ENCODE measurements around the gene CHMP4A. TPM values are rescaled to one million over a fixed set of nuclear protein-coding genes. Genes with fewer than 3 reads are reported as not detected.
"Not testable (repeated sequence)": the region's sequence is repeated elsewhere in the genome, so short reads cannot be mapped to it uniquely, and the experiment has no call there.

Gene CHMP4A
- total RNA-seq, 2 donors from 2014 or later = 41.8 to 42.7 TPM

DNA sequence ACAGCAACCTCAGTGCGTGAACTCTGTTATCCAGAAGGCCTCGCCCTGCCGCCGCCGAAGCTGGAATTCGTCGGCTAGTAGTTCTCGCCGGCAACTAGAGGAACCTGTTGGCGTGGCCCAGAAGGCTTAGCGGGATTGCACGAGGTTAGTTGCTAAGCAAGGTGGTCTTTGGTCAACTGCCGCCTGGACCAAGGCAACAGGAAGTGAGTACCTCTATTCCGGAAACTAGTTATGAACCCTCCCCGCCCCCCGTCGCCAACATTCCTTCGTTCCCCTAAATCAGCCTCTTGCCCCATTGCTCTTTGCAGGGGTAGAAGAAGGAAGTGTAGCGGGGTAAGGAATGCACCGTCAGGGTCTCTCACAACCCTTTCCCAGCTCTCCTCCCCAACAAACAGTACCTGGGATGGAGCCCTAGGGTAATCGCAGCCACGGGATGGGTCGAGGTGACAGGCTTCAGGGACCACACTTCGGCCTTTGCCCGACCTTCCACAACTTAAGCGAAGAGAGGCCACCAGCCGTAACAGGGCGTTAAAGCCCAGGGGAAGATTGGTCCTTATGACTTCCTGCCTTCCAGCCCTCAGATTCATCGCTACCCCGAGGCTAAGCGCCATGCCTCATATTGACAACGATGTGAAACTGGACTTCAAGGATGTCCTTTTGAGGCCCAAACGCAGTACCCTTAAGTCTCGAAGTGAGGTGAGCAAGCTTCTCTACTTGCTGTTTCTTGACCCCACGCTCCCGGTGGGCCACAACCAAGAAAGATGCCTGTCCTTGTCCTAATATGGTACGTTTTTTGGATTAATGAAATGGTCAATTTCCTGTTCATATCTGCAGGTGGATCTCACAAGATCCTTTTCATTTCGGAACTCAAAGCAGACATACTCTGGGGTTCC lies 19.6 kb upstream of the CHMP4A start, which contains the start of gene GMPR2:
Gene GMPR2 (plus strand): TSS at position 285 of the 893 bp plus-strand sequence. CDS start 325 bp downstream, at position 610.
- intact Hi-C loops (cut with DNase I) = no loop called here
- no peak for DNase-seq (ENCODE audit: low spot score)

DNA sequence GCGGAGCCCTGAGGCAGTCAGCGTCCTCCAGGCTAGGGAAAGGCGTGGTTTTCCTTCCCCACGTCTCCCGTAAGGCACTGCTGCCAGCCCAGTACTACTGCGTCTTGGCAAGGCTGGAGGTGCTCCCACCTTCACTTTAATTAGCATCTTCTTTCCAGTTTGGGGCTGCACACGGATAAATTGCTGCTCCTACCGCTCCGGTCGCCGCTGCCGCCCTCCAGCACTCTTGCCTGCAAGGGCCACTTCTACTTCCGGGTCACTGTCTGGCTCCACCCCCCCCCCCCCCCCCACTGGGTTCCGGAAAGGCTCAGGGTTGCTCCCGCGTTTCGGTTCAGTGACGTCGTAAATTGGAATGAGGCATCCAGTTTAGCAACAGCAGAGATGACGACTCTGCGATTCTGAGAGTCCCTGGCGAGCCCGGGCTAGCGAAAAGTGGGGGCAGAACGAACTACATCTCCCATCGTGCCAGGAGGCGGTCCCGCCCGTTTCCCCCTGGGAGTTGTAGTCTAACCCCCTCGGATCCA lies 18.9 kb upstream of the CHMP4A start, which contains the start of gene NEDD8:
Gene NEDD8 (minus strand): TSS at position 247 of the 524 bp plus-strand sequence. CDS start 100 bp downstream, at position 147.
- intact Hi-C loops (cut with DNase I) = no loop called here
- DNase-seq (ENCODE audit: low spot score) = peak; percentile 98

DNA sequence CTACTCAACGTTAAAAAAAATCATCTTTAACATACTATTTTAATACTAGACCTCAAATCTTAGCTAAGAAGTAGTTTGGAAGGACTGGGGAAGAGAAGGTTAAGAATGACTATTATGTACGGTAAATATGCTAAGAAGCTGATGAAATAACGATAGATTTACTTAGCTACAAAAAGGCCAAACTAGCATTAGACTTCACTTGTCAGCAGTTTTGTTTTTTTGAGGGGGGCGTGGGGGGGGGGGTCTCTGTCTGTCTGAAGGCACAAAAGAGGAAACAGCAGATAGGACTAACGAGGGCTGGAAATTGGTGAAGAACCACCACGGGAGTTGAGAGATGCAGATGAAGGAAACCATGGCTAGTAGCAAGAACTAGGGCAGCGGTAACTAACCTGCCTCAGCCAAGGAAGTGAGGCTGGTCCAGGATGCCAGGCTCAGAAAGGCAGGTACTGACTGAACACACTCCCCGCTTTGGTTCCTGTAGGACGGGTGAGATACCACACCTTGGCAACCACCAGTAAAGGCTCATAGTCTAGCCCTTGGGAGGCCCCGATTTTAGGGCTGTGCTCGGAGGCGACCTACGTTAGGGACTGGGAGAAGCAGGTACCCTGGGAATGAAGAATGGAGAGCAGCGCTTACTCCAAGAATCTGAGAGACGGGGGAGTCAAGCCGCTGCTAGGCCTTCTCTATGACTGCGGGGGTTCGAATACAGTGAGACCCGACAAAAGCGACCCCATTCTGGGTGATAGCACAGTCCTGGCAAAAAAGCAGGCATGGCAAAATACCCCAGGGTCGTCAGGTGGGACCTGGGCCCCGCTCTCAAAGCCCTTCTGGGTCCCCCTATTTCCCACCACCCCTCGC lies 18.2 kb upstream of the CHMP4A start:
- intact Hi-C loops (cut with DNase I) = no loop called here
- no peak for DNase-seq (ENCODE audit: low spot score)

DNA sequence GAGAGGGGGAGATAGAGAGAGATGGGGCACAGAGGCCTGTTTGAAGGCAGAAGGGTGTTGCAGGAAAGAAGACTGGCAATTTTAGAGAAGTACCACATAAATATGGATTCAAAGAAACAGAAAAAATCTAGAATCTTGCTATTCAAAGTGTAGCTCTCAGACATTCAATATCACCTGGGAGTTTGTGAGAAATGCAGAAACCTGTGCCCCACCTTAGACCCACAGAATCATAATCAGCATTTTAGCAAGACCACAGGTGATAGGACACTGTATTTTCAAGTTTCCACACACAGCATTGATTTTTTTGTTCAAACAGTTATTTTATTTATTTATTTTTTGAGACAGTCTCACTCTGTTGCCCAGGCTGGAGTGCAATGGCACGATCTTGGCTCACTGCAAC lies 15.6 kb upstream of the CHMP4A start:
- intact Hi-C loops (cut with DNase I) = loop anchor here in 1 of 2 donors (1.0 kb wide), 1 partner anchor 10 kb away; no protein-coding TSS in a partner anchor
- DNase-seq (ENCODE audit: low spot score) = no peak

DNA sequence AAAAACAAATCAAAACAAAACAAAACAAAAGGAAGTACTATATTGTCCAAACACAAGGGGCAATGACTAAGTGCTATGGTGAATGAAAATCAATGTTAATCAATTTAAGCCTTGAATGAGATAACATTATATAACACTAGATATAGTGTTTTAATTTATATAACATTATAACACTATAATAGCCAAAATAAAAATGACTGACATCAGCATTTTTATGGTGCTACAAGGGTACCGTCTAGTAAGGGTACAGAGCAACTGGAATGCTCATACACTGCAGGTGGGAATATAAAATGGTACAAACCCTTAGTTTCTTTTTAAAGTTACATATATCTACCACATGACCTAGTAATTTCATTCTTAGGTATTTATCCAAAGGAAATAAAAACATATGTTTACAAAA lies 13.2 kb upstream of the CHMP4A start:
- no peak for DNase-seq (ENCODE audit: low spot score)
- intact Hi-C loops (cut with DNase I) = no loop called here

DNA sequence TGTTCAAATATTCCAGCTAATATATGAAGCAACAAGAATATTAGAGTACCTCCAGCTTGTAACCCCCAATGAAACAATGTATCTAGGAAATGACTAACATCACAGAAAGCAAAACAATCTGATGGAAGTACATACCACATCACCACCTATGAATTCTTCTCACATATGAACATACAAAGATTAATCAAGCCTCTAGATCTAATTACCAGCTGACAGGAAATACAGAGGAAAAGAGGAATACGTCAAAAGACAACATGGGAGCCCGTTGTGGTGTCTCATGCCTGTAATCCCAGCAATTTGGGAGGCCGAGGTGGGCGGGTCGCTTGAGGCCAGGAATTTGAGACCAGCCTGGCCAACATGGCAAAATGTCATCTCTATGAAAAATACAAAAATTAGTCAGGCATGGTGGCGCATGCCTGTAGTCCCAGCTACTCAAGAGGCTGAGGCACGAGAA lies 11.4 kb upstream of the CHMP4A start:
- intact Hi-C loops (cut with DNase I) = no loop called here
- DNase-seq (ENCODE audit: low spot score) = no peak

DNA sequence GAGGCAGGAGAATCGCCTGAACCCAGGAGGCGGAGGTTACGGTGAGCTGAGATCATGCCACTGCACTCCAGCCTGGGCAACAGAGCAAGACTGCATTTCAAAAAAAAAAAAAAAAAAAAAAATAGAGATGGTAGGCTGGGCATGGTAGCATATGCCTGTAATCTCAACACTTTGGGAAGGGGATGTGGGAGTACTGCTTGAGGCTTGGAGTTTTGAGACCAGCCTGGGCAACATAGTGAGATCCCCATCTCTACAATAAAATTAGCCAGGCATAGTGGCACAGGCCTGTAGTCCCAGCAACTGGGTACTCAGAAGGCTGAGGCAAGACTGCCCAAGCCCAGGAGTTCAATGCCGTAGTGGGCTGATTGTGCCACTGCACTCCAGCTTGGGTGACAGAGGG lies 9.7 kb upstream of the CHMP4A start:
- intact Hi-C loops (cut with DNase I); DNase-seq (ENCODE audit: low spot score): not testable (repeated sequence)

DNA sequence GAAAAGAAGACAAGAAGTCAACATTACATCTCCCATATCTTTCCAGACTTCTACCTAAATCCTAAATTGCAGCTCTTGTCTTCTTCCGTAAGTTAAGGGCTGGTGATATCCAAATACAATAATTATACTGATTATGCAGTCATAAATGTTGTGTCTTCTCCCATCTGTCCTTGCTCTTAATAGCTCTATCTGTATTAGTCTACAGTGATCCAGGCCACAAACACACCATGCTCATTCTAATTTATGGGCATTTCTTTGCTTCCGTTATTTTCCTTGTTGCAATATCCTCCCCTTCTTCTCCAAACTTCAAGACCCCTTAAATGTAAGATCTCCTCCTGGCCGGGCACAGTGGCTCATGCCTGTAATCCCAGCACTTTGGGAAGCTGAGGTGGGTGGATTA lies 6.2 kb upstream of the CHMP4A start:
- no peak for DNase-seq (ENCODE audit: low spot score)
- intact Hi-C loops (cut with DNase I) = loop anchor here in 1 of 2 donors (1.0 kb wide), 1 partner anchor 9 kb away; no protein-coding TSS in a partner anchor

DNA sequence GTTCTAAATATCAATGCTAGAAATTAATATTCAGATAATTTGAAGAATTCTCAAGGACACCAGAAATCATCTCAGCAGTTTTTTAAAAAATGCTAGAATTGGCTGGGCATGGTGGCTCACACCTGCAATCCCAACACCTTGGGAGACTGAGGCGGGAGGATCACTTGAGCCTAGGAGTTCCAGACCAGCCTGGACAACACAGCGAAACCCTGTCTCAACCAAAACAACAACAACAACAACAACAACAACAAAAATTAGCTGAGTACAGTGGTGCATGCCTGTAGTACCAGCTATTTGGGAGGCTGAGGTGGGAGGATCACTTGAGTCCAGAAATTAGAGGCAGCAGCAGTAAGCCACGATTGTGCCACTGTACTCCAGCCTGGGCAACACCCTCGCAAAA lies 5.8 kb upstream of the CHMP4A start:
- intact Hi-C loops (cut with DNase I) = loop anchor here in 1 of 2 donors (1.0 kb wide), 1 partner anchor 9 kb away; no protein-coding TSS in a partner anchor
- no peak for DNase-seq (ENCODE audit: low spot score)

DNA sequence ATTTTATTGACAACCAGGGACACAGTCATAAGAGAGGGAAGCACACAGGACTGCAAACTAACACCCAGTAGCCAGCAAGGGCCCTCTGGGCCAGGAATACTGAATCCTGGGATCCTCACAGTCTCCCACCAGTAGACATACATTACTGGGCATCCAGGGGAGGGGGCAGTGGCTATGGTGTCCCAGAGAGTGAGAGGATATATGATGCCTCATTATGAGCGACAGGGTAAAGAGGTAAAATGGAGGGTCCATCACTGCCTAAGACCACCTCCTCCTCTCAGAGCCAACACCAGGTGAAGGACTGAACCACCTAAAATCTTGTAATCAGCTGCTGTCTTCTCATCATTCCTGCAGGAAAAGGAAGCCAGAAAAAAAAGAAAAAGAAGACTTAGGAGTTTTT lies 3.6 kb upstream of the CHMP4A start:
- DNase-seq (ENCODE audit: low spot score); intact Hi-C loops (cut with DNase I): not testable (repeated sequence)

DNA sequence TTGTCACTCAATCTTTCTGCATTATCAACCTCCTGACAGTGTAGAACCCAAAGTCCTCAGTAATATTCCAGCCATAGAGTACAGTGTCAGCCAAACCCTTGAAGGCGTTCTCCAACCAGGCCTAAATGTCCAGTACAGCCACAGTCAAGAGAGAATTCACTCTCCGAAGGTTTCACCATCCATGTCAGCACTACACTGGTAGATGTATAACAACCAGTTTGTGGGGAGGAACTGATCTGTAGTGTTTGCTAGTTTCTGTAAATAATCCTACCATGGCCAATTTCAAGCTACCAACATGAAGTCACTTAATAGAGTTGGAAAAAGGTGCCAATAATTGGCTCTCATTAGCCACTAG lies 3.0 kb upstream of the CHMP4A start:
- intact Hi-C loops (cut with DNase I) = no loop called here

DNA sequence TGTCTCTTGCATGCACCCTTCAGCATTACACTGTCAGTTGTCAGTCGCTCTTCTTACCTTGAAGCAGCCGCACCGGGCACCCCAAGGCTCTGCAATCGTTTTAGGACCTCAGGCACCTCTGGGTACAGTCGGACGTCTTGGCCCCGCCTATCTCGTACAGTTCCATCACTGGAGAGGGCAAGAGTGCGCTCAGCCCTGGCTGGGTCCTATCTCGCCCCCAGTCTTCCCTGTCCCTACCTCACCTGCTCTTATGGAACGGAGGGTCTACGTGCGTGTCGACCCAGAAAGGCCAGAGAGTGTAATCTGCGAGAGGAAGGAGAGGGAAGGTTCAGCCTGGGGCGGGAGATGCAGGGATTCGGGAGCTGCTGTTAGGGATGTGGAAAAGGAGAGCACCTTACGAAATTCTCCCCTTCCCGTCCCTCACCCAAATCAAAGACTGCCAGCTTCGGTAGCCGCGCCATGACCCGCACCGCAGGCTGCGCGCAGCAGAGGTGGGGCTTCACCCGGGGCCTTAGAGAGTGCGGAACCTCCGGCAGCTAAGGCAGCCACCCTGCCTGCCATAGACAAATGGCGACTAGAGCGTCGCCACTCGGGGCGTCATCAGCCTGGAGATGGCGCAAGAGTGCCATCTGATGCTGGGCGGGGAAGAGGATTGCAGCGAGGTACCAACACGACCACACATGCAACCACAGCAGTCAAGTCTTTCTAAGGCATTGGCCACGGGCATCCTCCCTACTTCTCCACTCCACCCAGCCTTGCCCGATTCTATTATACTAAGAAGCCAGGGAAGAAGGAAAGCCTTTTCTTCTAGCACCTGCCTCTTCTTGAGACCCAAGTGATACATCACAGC lies 2.4 kb upstream of the CHMP4A start, which contains the start of gene MDP1:
Gene MDP1 (minus strand): TSS at position 572 of the 850 bp plus-strand sequence. CDS start 111 bp downstream, at position 461.
- DNase-seq (ENCODE audit: low spot score) = peak; percentile 96
- intact Hi-C loops (cut with DNase I) = no loop called here

More for the DNA sequence above, 3.0 kb upstream of the CHMP4A start:
- no peak for DNase-seq (ENCODE audit: low spot score)

DNA sequence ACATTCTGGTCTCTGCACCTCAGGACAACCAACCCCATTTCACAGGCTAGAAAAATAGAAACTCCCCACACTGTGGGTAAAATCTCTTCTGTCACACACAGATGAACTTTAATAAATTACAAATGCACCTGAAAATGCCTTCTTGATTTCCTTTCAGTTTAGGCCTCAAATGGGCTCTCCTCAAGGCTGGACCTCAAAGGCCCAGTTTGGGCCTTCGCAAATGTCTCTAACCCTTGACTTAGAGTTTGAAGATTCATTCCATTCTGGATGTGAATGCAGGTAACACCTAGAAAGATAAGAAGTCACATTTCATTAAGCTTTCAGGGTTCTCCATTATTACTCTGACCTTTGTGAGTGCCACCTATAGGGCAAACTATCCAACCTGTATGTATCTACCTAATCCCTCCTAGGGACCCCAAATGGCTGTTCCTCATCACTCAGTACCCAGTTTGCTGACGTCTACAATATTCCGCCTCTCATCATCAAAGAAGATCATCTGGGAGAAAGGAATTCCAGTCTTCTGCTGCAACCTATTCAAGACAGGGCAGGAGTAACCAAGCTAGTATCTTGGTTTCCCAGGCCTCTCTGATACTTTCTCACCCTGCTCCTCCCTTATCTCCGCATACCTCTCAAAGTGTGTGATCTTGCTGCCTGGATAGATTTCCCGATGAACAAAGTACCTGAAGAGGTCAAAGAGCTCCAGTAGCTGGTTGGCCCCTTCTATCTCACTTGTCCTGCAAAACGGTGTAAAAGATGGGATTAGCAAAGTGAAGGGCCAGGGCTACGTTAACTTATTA lies 776 bp upstream of the CHMP4A start:
- intact Hi-C loops (cut with DNase I) = no loop called here
- no peak for DNase-seq (ENCODE audit: low spot score)

DNA sequence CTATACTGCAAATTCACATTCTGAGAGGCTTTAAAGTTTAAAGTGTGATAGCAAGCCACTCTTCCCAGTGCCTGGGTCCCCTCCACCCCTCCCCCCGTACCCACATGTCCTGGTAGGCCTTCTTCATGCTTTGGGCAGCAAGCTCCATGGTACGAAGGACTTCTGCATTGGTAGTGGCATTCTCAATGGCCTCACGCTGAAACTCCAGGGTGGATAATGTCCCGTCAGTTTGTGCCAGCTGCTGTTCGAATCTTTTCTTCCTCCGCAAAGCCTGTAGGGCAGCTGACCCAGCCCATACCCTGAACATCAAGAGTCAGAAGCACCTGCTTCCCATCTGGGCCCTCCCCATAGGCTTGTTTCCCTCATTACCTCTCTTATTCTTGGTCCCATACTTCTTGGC lies 2.0 kb downstream of the CHMP4A start:
- DNase-seq (ENCODE audit: low spot score) = no peak
- intact Hi-C loops (cut with DNase I) = no loop called here

DNA sequence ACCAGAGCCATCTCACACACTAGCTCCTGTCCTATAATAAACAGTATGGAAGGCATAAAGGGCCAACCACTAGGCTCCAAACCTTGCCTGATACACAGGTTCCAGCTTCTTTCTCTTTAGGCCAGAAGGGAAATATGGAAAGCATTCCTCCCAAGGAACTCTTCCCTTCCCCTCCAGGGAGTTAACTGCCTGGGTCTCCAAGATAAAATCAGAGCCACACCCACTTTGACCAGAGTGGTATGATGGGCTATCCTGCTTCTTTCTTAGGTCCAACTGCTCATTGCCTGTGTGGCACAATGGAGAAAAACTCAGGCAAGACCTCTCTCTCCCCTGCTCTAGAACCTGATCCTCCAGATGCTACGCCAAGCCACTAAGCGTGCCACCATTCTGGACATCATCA lies 5.7 kb downstream of the CHMP4A start:
- DNase-seq (ENCODE audit: low spot score) = no peak
- intact Hi-C loops (cut with DNase I) = no loop called here

DNA sequence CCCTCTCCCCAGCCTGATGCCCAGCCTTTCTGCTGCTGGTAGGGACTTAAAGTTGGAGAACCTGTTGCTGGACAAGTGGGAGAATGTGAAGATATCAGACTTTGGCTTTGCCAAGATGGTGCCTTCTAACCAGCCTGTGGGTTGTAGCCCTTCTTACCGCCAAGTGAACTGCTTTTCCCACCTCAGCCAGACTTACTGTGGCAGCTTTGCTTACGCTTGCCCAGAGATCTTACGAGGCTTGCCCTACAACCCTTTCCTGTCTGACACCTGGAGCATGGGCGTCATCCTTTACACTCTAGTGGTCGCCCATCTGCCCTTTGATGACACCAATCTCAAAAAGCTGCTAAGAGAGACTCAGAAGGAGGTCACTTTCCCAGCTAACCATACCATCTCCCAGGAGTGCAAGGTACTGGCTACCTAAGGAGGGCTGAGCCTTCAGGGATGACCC lies 6.2 kb downstream of the CHMP4A start:
- no peak for DNase-seq (ENCODE audit: low spot score)
- intact Hi-C loops (cut with DNase I) = no loop called here

DNA sequence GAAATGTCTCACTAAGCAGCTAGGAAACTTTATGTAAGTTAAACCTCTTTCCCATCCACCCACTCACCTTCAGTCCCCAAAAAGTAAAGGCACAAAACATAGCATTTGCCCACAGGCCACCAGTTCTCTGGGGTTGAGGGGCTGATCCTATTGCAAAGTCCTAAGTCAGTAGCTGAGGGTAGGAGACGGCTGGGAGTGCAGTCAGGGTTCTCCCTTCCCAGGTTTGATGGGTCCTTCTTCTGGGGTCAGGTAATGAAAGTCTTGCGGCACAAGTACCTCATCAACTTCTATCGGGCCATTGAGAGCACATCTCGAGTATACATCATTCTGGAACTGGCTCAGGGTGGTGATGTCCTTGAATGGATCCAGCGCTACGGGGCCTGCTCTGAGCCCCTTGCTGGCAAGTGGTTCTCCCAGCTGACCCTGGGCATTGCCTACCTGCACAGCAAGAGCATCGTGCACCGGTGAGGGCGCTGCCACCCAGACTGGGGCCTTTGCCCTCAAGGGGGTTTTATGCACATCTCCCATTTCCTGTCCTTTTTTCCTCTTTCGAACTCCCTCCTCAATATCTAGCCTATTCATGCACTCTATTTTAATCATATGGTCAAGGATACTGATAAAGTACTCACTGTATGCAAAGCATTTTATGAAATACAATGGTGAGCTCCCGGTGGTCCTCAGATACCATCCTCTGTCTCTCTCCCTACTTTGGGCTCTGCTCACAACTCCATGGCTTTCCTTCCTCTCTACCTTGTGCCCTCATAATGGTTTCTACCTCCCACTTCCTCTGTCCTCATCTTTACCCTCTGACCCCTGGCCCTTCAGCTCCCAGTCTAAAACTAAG lies 6.8 kb downstream of the CHMP4A start:
- intact Hi-C loops (cut with DNase I) = no loop called here
- no peak for DNase-seq (ENCODE audit: low spot score)
